ENCODE results near the gene VILL. TPM values are rescaled to one million over a fixed set of nuclear protein-coding genes. Genes with fewer than 3 reads are reported as not detected.

VILL gene
- total RNA-seq, 2 experiments from 2014 or later: 13.2 to 23.5 TPM

DNA sequence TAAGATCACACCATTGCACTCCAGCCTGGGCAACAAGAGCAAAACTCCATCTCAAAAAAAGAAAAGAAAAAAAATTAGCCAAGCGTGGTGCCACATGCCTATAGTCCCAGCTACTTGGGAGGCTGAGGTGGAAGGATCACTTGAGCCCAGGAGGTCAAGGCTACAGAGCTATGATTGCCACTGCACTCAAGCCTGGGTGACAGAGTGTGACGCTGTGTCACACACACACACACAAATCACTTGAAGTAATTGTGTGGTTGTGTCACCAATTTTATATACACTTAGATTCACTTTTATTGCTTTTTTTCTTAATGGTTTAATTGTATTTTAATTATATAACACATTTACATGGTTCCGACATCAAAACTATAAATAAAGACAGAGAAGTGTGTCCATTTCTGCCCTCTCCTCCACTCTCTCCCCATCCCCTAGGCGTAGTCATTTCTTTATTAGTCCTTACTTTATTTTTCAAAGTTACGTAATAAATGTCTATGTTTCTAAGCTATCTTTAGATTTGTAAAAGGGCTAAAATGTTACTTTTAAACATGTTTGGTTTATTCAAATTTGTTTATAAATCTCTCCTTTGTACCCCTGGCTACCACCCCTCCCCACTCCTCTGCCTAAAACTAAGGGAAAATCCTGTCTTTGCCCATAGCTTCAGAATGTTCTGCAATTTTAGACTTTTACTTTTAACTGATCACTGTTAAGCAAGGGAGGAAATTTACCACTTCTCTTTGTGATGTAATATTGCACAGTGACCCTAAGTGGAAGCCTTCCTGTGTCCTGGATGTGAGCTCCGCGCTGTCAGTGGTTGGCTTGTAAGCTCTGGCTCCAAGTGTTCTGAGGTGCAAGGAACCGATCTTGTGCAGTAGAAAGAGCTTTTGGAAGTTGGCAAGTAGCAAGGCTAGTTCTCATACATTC lies 10.8 kb upstream of the VILL start:
- Histone ChIP-seq H2AFZ (ENCODE audit: low read length) (no peak overlapping the region), H3K79me2 (ENCODE audit: insufficient read depth, low read depth, low read length) (no peaks in the 10 kb centered on the region), H3K27ac (ENCODE audit: low read depth, low read length, poor library complexity, severe bottlenecking) (no peak overlapping the region), H3K4me1 (ENCODE audit: insufficient read depth, low read length, poor library complexity, severe bottlenecking) (peaks cover 3% of the 10 kb centered on the region), H4K20me1 (ENCODE audit: insufficient read depth, low read length) (no peaks in the 10 kb centered on the region), H3K9me2 (ENCODE audit: insufficient read depth, low read length) (no peaks in the 10 kb centered on the region), H3K4me3 (ENCODE audit: low read depth, low read length, poor library complexity, severe bottlenecking) (no peak overlapping the region), H3K9me3 (ENCODE audit: low read length) (no peaks in the 10 kb centered on the region), H3K4me2 (ENCODE audit: low read length) (no peak overlapping the region), H3K36me3 (ENCODE audit: insufficient read depth, low read length) (no peaks in the 10 kb centered on the region)
- intact Hi-C loops (cut with micrococcal nuclease; ENCODE audit: unreplicated experiment): no loop called here
- TF ChIP-seq EZH2phosphoT487 (IDR thresholded peaks at IDR 0.05; ENCODE audit: borderline replicate concordance, low read depth, low read length): no peak
- TF ChIP-seq, protein P1, sequence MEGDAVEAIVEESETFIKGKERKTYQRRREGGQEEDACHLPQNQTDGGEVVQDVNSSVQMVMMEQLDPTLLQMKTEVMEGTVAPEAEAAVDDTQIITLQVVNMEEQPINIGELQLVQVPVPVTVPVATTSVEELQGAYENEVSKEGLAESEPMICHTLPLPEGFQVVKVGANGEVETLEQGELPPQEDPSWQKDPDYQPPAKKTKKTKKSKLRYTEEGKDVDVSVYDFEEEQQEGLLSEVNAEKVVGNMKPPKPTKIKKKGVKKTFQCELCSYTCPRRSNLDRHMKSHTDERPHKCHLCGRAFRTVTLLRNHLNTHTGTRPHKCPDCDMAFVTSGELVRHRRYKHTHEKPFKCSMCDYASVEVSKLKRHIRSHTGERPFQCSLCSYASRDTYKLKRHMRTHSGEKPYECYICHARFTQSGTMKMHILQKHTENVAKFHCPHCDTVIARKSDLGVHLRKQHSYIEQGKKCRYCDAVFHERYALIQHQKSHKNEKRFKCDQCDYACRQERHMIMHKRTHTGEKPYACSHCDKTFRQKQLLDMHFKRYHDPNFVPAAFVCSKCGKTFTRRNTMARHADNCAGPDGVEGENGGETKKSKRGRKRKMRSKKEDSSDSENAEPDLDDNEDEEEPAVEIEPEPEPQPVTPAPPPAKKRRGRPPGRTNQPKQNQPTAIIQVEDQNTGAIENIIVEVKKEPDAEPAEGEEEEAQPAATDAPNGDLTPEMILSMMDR (conservative IDR thresholded peaks at IDR 0.05; ENCODE audit: low read length): no peak
- DNase-seq (ENCODE audit: low spot score): no peak
- no TSS peak for BruUV-seq (replicated peaks)
- ChIA-PET CTCF (ENCODE audit: unreplicated experiment) (interaction anchor here (0.6 kb wide), 1 partner anchor 1004 kb away, joined by 3 read pairs; no protein-coding TSS in a partner anchor), POLR2A (interaction anchor here (0.6 to 0.8 kb wide), 2 partner anchors 84 to 294 kb away, joined by 3 to 4 read pairs; no protein-coding TSS in a partner anchor)

DNA sequence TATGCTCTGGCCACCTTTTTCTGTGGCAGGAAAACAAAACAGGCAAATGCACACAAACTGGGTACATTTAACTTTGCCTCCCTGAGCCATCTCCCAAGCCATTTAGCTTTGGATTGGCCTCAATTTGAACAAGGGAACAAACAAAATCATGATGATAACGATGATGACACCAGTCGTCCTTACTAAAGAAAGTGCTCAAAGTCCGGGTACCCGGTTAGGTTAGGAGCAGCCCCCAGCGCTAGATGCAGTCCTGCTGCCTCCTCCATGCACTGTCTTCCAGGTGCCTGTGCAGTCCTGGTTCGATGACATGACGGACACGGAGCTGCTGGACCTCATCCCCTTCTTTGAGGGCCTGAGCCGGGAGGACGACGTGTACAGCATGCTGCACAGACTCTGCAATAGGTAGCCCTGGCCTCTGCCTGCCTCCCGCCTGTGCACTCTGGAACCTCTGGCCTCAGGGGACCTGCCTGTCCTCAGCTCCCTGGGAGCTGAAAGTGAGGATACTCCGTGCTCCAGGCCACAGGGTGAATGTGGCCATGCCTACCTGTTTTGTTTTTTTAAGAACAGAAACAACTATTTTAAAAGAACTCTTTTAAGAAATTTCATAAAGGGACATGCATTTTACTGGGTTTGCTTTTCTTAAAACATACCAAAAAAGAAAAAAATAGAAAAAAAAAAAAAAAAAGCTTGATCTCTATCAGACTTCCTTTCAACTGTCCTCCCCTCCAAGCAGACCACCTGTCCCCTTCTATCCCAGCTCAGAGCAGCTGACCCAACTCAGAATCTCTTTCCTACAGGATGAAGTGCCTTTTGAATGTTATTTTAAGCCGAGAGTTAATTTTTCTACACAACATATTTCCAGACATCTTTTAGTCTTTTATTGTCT lies 9.9 kb upstream of the VILL start:
- intact Hi-C loops (cut with micrococcal nuclease; ENCODE audit: unreplicated experiment): no loop called here
- Histone ChIP-seq H3K9me2 (ENCODE audit: insufficient read depth, low read length) (no peaks in the 10 kb centered on the region), H3K9me3 (ENCODE audit: low read length) (no peaks in the 10 kb centered on the region), H3K27ac (ENCODE audit: low read depth, low read length, poor library complexity, severe bottlenecking) (no peak overlapping the region), H3K36me3 (ENCODE audit: insufficient read depth, low read length) (no peaks in the 10 kb centered on the region), H3K79me2 (ENCODE audit: insufficient read depth, low read depth, low read length) (no peaks in the 10 kb centered on the region), H4K20me1 (ENCODE audit: insufficient read depth, low read length) (no peaks in the 10 kb centered on the region), H3K4me2 (ENCODE audit: low read length) (no peak overlapping the region), H3K4me3 (ENCODE audit: low read depth, low read length, poor library complexity, severe bottlenecking) (no peak overlapping the region), H2AFZ (ENCODE audit: low read length) (no peak overlapping the region), H3K4me1 (ENCODE audit: insufficient read depth, low read length, poor library complexity, severe bottlenecking) (peaks cover 3% of the 10 kb centered on the region)
- CTCF ChIA-PET (ENCODE audit: unreplicated experiment): no interaction called here
- DNase-seq (ENCODE audit: low spot score): no peak
- POLR2A ChIA-PET: interaction anchor here (0.6 kb wide), 1 partner anchor 22 kb away, joined by 3 read pairs; no protein-coding TSS in a partner anchor
- no TSS peak for BruUV-seq (replicated peaks)
- TF ChIP-seq EZH2phosphoT487 (IDR thresholded peaks at IDR 0.05; ENCODE audit: borderline replicate concordance, low read depth, low read length): no peak
- TF ChIP-seq, protein P1 (conservative IDR thresholded peaks at IDR 0.05; ENCODE audit: low read length): no peak

All from OCI-LY7 (cell line).